ENCODE data around the gene ZNF611.

DNA sequence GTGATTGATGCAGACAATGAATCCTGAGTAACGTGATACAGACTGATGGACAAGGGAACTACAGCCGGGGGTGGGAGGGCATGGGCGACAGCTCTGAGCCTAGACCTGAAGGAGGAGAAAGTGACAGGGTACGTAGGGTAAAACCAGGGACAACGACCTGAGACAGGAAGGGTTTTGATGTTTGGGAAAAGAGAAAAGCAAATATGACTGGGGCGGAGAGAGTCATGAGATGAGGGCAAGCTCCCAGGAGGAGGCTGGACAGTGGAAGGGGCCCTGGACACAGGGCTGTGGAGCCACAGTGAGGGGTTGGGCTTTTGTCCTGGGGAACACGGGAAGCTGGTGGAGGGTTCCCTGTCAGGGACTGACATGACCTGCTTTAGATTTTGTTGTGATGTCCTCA is 34.2 kb downstream of the ZNF611 start:
- TF ChIP-seq POLR2A (IDR thresholded peaks at IDR 0.05; ENCODE audit: low read depth, low read length) (no peak), POLR2AphosphoS5 (IDR thresholded peaks at IDR 0.05; ENCODE audit: low read depth, low read length) (no peak), PAX5 (IDR thresholded peaks at IDR 0.05; ENCODE audit: insufficient read depth, low read length, severe bottlenecking) (no peak), TAF1 (IDR thresholded peaks at IDR 0.05; ENCODE audit: low read depth, low read length) (no peak)

Measured in GM12891 (cell line).